IMR-90 (cell line): Measurements from ENCODE around the gene EEPD1. TPM values are rescaled to one million over a fixed set of nuclear protein-coding genes. Genes with fewer than 3 reads are reported as not detected.

Source experiments
- ATAC-seq: fragments of 200-7000 bp; cut with Tn5 transposase; 2 replicates; pipeline ENCODE4 v1.9.1; 2020; ENCODE audit warnings: low read depth, mild to moderate bottlenecking, moderate library complexity
- BruUV-seq: library from RNA; stranded (reverse); fragments of 400-500 nt; replicated peaks from 2 replicates; lab custom pipeline; 2021; lab: Mats Ljungman, UMichigan
- CTCF ChIA-PET: fragments of 300-600 bp; formaldehyde crosslinking; extraction: SDS; loops from one replicate; lab custom pipeline; 2021; ENCODE audit warnings: antibody characterized with exemption; lab: Yijun Ruan, JAX
- POLR2A ChIA-PET: fragments of 300-600 bp; sonication (Branson Sonifier 250); formaldehyde crosslinking; loops from one replicate; lab custom pipeline; 2022; ENCODE audit warnings: antibody characterized with exemption; ENCODE audit not compliant: unreplicated experiment; lab: Charles Lee
- DNase-seq: peaks from one replicate; pipeline ENCODE4 v3.0.0; 2013
- H2AFZ ChIP-seq: replicated peaks from 2 replicates; pipeline ENCODE3; 2013; ENCODE audit warnings: low read length, mild to moderate bottlenecking; ENCODE audit not compliant: poor library complexity
- H2AK5ac ChIP-seq: 2 replicates; pipeline ENCODE4 v1.6.1; 2013; ENCODE audit warnings: low read depth, low read length, inconsistent platforms
- H2AK9ac ChIP-seq: replicated peaks from 2 replicates; pipeline ENCODE3; 2013; ENCODE audit warnings: mild to moderate bottlenecking, low read depth, low read length, moderate library complexity; ENCODE audit not compliant: poor library complexity
- H2BK120ac ChIP-seq: 2 replicates; pipeline ENCODE4 v1.6.1; 2013; ENCODE audit warnings: low read depth, low read length, inconsistent platforms
- H2BK15ac ChIP-seq: 3 replicates; pipeline ENCODE4 v1.6.1; 2013; ENCODE audit warnings: low read depth, low read length, inconsistent platforms
- H2BK20ac ChIP-seq: 2 replicates; pipeline ENCODE4 v1.6.1; 2013; ENCODE audit warnings: low read depth, mild to moderate bottlenecking, inconsistent platforms, low read length, moderate library complexity
- H2BK5ac ChIP-seq: 2 replicates; pipeline ENCODE4 v1.6.1; 2013; ENCODE audit warnings: mild to moderate bottlenecking, low read depth, low read length, inconsistent platforms; ENCODE audit not compliant: poor library complexity, severe bottlenecking
- H3K14ac ChIP-seq: replicated peaks from 2 replicates; pipeline ENCODE4 v1.6.1; 2013; ENCODE audit warnings: low read depth, low read length, inconsistent platforms
- H3K18ac ChIP-seq: 2 replicates; pipeline ENCODE4 v1.6.1; 2013; ENCODE audit warnings: low read depth, low read length, control low read depth
- H3K23ac ChIP-seq: 2 replicates; pipeline ENCODE4 v1.6.1; 2013; ENCODE audit warnings: low read depth, low read length, inconsistent platforms
- H3K27ac ChIP-seq: 2 replicates; pipeline ENCODE4 v1.5.1; 2013; ENCODE audit warnings: mild to moderate bottlenecking, control low read depth, low read length; ENCODE audit not compliant: insufficient read depth
- H3K27me3 ChIP-seq: 2 replicates; pipeline ENCODE4 v1.6.1; 2013; ENCODE audit warnings: low read length; ENCODE audit not compliant: control insufficient read depth, insufficient read depth
- H3K36me3 ChIP-seq: 2 replicates; pipeline ENCODE4 v1.6.1; 2013; ENCODE audit warnings: low read length, mixed read lengths; ENCODE audit not compliant: control insufficient read depth, insufficient read depth
- H3K4ac ChIP-seq: 2 replicates; pipeline ENCODE4 v1.6.1; 2013; ENCODE audit warnings: low read depth, low read length, inconsistent platforms
- H3K4me1 ChIP-seq: 2 replicates; pipeline ENCODE4 v1.6.1; 2013; ENCODE audit warnings: low read length, mixed read lengths; ENCODE audit not compliant: control insufficient read depth, insufficient read depth
- H3K4me2 ChIP-seq: 2 replicates; pipeline ENCODE4 v1.6.1; 2013; ENCODE audit warnings: low read depth, mild to moderate bottlenecking, control low read depth, low read length, moderate library complexity
- H3K4me3 ChIP-seq: 2 replicates; pipeline ENCODE4 v1.5.1; 2013; ENCODE audit warnings: low read depth, mild to moderate bottlenecking, control low read depth, low read length, moderate library complexity; ENCODE audit not compliant: insufficient read depth
- H3K56ac ChIP-seq: 2 replicates; pipeline ENCODE4 v1.6.1; 2013; ENCODE audit warnings: low read length, inconsistent platforms; ENCODE audit not compliant: insufficient read depth; ENCODE audit errors: extremely low read depth
- H3K79me1 ChIP-seq, 2 experiments: 2 replicates each; pipeline ENCODE4 v1.6.1; 2013; ENCODE audit warnings: low read length in 2 of 2, inconsistent platforms in 1 of 2, low read depth in 1 of 2
- H3K9ac ChIP-seq: 2 replicates; pipeline ENCODE4 v1.6.1; 2013; ENCODE audit warnings: low read depth, low read length, control low read depth
- H3K9me1 ChIP-seq: 2 replicates; pipeline ENCODE4 v1.6.1; 2013; ENCODE audit warnings: low read length, inconsistent platforms; ENCODE audit not compliant: insufficient read depth
- H3K9me3 ChIP-seq: 2 replicates; pipeline ENCODE4 v1.6.1; 2013; ENCODE audit warnings: low read length; ENCODE audit not compliant: control insufficient read depth, insufficient read depth
- H4K20me1 ChIP-seq: 2 replicates; pipeline ENCODE4 v1.6.1; 2013; ENCODE audit warnings: low read length, inconsistent platforms; ENCODE audit not compliant: insufficient read depth
- H4K5ac ChIP-seq: 2 replicates; pipeline ENCODE4 v1.6.1; 2013; ENCODE audit warnings: mild to moderate bottlenecking, low read depth, low read length, control low read depth
- H4K8ac ChIP-seq, 2 experiments: 2 replicates each; pipeline ENCODE4 v1.6.1; 2013; ENCODE audit warnings: low read depth in 2 of 2, low read length in 2 of 2, control low read depth in 1 of 2, inconsistent platforms in 1 of 2
- H4K91ac ChIP-seq: 2 replicates; pipeline ENCODE4 v1.6.1; 2013; ENCODE audit warnings: low read depth, low read length, inconsistent platforms; ENCODE audit not compliant: insufficient read depth
- CEBPB ChIP-seq: IDR thresholded peaks from 2 replicates; pipeline ENCODE4 v1.6.1; 2012; ENCODE audit warnings: low read depth, low read length, improper control_type of control experiment
- CHD1 ChIP-seq: IDR thresholded peaks from 2 replicates; pipeline ENCODE4 v1.6.1; 2012; ENCODE audit warnings: low read depth, low read length, improper control_type of control experiment
- CTCF ChIP-seq: conservative IDR thresholded peaks from 2 replicates; pipeline ENCODE4 v1.5.1; 2012; ENCODE audit warnings: mild to moderate bottlenecking, low read depth, low read length, improper control_type of control experiment
- ELK1 ChIP-seq: fragments of 150-350 bp; IDR thresholded peaks from 2 replicates; pipeline ENCODE4 v1.6.1; 2016; ENCODE audit warnings: low read depth, mild to moderate bottlenecking, low read length, moderate library complexity, borderline replicate concordance
- FOS ChIP-seq: fragments of 150-350 bp; IDR thresholded peaks from 2 replicates; pipeline ENCODE4 v1.6.1; 2016; ENCODE audit warnings: low read depth, low read length
- MAFK ChIP-seq: IDR thresholded peaks from 2 replicates; pipeline ENCODE4 v1.6.1; 2012; ENCODE audit warnings: low read depth, low read length, improper control_type of control experiment
- MAZ ChIP-seq: IDR thresholded peaks from 2 replicates; pipeline ENCODE4 v1.6.1; 2012; ENCODE audit warnings: low read depth, mild to moderate bottlenecking, low read length, improper control_type of control experiment, moderate library complexity, borderline replicate concordance
- MXI1 ChIP-seq: IDR thresholded peaks from 2 replicates; pipeline ENCODE4 v1.6.1; 2012; ENCODE audit warnings: low read depth, mild to moderate bottlenecking, low read length, moderate library complexity, borderline replicate concordance
- NFE2L2 ChIP-seq: fragments of 150-350 bp; IDR thresholded peaks from 2 replicates; pipeline ENCODE4 v1.6.1; 2016; ENCODE audit warnings: low read depth, mild to moderate bottlenecking, low read length
- POLR2A ChIP-seq: IDR thresholded peaks from 2 replicates; pipeline ENCODE4 v1.6.1; 2012; ENCODE audit warnings: mild to moderate bottlenecking, low read depth, low read length
- RAD21 ChIP-seq: IDR thresholded peaks from 2 replicates; pipeline ENCODE4 v1.6.1; 2012; ENCODE audit warnings: low read length, improper control_type of control experiment
- RCOR1 ChIP-seq: IDR thresholded peaks from 2 replicates; pipeline ENCODE4 v1.6.1; 2012; ENCODE audit warnings: mild to moderate bottlenecking, low read length, improper control_type of control experiment; ENCODE audit not compliant: insufficient replicate concordance
- SMC3 ChIP-seq: fragments of 150-350 bp; IDR thresholded peaks from 2 replicates; pipeline ENCODE4 v1.6.1; 2016; ENCODE audit warnings: low read depth, mild to moderate bottlenecking, antibody characterized with exemption, low read length, moderate library complexity
- USF2 ChIP-seq: fragments of 150-350 bp; IDR thresholded peaks from 2 replicates; pipeline ENCODE4 v1.6.1; 2017; ENCODE audit warnings: mild to moderate bottlenecking, antibody characterized with exemption, low read length, low read depth
- WGBS, 2 experiments: methylation state at CpG; one replicate each; pipeline versions ENCODE4 v1.1.5 to v1.1.7; 2013; ENCODE audit warnings: missing lambda C conversion rate in 2 of 2; ENCODE audit not compliant: insufficient read length in 1 of 2; ENCODE audit errors: extremely low coverage in 2 of 2; 5-methylcytosine and 5-hydroxymethylcytosine counted together
- dilution Hi-C: fragments of 300-500 bp; cut with HindIII; formaldehyde crosslinking; loops from one replicate; pipeline ENCODE4 v1.14.3; 2018; ENCODE audit warnings: low sequenced_read_pairs; ENCODE audit not compliant: unreplicated experiment
- in situ Hi-C: fragments of 300-500 bp; cut with MboI; formaldehyde crosslinking; loops from 3 replicates; pipeline ENCODE4 v1.14.3; 2019; ENCODE audit warnings: low sequenced_read_pairs, inconsistent platforms, mixed read lengths
- intact Hi-C: fragments of 100-400 bp; cut with micrococcal nuclease; formaldehyde crosslinking; loops from 2 replicates; pipeline ENCODE4 v1.10.0; 2022
- polyA plus RNA-seq, 3 experiments: library from polyadenylated mRNA; depleted of rRNA; stranded (reverse); fragments of >200 nt; gene quantifications; 2 replicates each; pipeline ENCODE4 v1.2.3, GENCODE V29; 2012; ENCODE audit warnings: low replicate concordance in 1 of 3
- total RNA-seq: library from RNA; depleted of rRNA; stranded (reverse); fragments of >200 nt; gene quantifications from 2 replicates; pipeline ENCODE4 v1.2.3, GENCODE V29; 2012

The EEPD1 gene
- total and polyA plus RNA-seq, 2 of the 4 experiments (the other 2 are of a cell fraction) = 7.3 to 15.2 TPM

- TF ChIP-seq RAD21 (no peak), MAZ (no peak), POLR2A (no peak), CHD1 (no peak), FOS (no peak), CEBPB (no peak)
Observed at GRCh38 chr7:36295090-36295489, 142.0 kb downstream of the EEPD1 start (continued).

- Histone ChIP-seq H4K5ac (no peak overlapping the region), H3K4me2 (no peak overlapping the region), H4K8ac (no peak overlapping the region), H3K9me1 (peaks cover under 1% of the 10 kb centered on the region; the same call in 1 of the 2 replicates), H3K4ac (no peak overlapping the region), H3K4me1 (peaks cover 8% of the 10 kb centered on the region), H2BK20ac (no peak overlapping the region), H3K14ac (no peak overlapping the region), H2AK9ac (no peak overlapping the region), H3K56ac (no peak overlapping the region), H3K4me3 (no peak overlapping the region), H3K23ac (no peak overlapping the region), H3K27ac (no peak overlapping the region), H3K36me3 (peaks cover 26% of the 10 kb centered on the region), H2AK5ac (no peak overlapping the region), H2BK120ac (no peak overlapping the region), H3K9me3 (no peaks in the 10 kb centered on the region), H3K27me3 (no peaks in the 10 kb centered on the region), H4K20me1 (no peaks in the 10 kb centered on the region), H2BK15ac (no peak overlapping the region), H2AFZ (no peak overlapping the region), H3K18ac (no peak overlapping the region), H3K9ac (no peak overlapping the region), H3K79me1 (no peaks in the 10 kb centered on the region; a peak in 1 of 4 replicates), H4K91ac (no peak overlapping the region), H2BK5ac (no peak overlapping the region)
- no CpG with 5 or more reads among the region's 1 CpG for WGBS, 2 experiments
- intact Hi-C loops (no loop called here), in situ Hi-C loops (no loop called here), dilution Hi-C loops (no loop called here)
- POLR2A ChIA-PET = no interaction called here
- CTCF ChIA-PET = no interaction called here
- DNase-seq (no peak), ATAC-seq (no peak)
- no TSS peak for BruUV-seq
- TF ChIP-seq ELK1 (no peak), RCOR1 (no peak), MXI1 (no peak), RAD21 (no peak), FOS (no peak), NFE2L2 (no peak), MAFK (no peak), USF2 (no peak), CTCF (no peak), SMC3 (no peak), CEBPB (no peak), CHD1 (no peak)
Observed at GRCh38 chr7:36296284-36296683, 143.2 kb downstream of the EEPD1 start.
